WERI-Rb-1 (cell line): ENCODE results near the gene SPEF1.

Source experiments
- DNase-seq: peaks from one replicate; pipeline ENCODE4 v3.0.0-alpha.2; 2020
- H3K27ac ChIP-seq: fragments of 250-450 bp; sonication (Bioruptor Pico); 2 replicates; pipeline ENCODE4 v1.5.1; 2020; ENCODE audit warnings: mild to moderate bottlenecking, moderate library complexity
- H3K27me3 ChIP-seq: fragments of 250-450 bp; sonication (Bioruptor Pico); 2 replicates; pipeline ENCODE4 v1.5.1; 2021; ENCODE audit warnings: mild to moderate bottlenecking, low read depth, moderate library complexity; ENCODE audit not compliant: insufficient read depth, severe bottlenecking
- H3K36me3 ChIP-seq: fragments of 250-450 bp; sonication (Bioruptor Pico); 2 replicates; pipeline ENCODE4 v1.5.1; 2020; ENCODE audit warnings: mild to moderate bottlenecking, moderate library complexity
- H3K4me3 ChIP-seq: 2 replicates; pipeline ENCODE4 v1.5.1; 2011; ENCODE audit warnings: low read depth, mild to moderate bottlenecking, control low read depth, low read length
- H3K9me3 ChIP-seq: fragments of 250-450 bp; sonication (Bioruptor Pico); 2 replicates; pipeline ENCODE4 v1.5.1; 2021; ENCODE audit warnings: mild to moderate bottlenecking, moderate library complexity; ENCODE audit not compliant: severe bottlenecking
- CTCF ChIP-seq: IDR thresholded peaks from 2 replicates; pipeline ENCODE4 v1.5.1; 2011; ENCODE audit warnings: low read depth, mild to moderate bottlenecking, control low read depth, inconsistent platforms, low read length

The SPEF1 gene

GRCh38 chr20:3784216-3784853, 3.1 kb upstream of the SPEF1 start:
- no peak for TF ChIP-seq CTCF
- Histone ChIP-seq H3K4me3 (no peak overlapping the region), H3K36me3 (peaks cover 14% of the 10 kb centered on the region), H3K27ac (no peak overlapping the region), H3K27me3 (no peaks in the 10 kb centered on the region), H3K9me3 (no peaks in the 10 kb centered on the region)
- no peak for DNase-seq

- Histone ChIP-seq H3K4me3 (no peak overlapping the region), H3K27ac (no peak overlapping the region), H3K9me3 (no peaks in the 10 kb centered on the region), H3K27me3 (peaks cover 2% of the 10 kb centered on the region), H3K36me3 (peaks cover 14% of the 10 kb centered on the region)
- DNase-seq, result no peak
- no peak for TF ChIP-seq CTCF
Observed at GRCh38 chr20:3783511-3784195, 2.4 kb upstream of the SPEF1 start.

- DNase-seq, result no peak
- no peak overlapping the region for H3K27ac ChIP-seq
Observed at GRCh38 chr20:3783068-3783489, 1.8 kb upstream of the SPEF1 start.

GRCh38 chr20:3782597-3782996, 1.3 kb upstream of the SPEF1 start:
- Histone ChIP-seq H3K9me3 (no peaks in the 10 kb centered on the region), H3K27ac (no peak overlapping the region)
- no peak for DNase-seq

More at GRCh38 chr20:3783068-3783489, 1.8 kb upstream of the SPEF1 start:
- Histone ChIP-seq H3K27me3 (peaks cover 2% of the 10 kb centered on the region), H3K9me3 (no peaks in the 10 kb centered on the region), H3K4me3 (no peak overlapping the region), H3K36me3 (peaks cover 14% of the 10 kb centered on the region)
- no peak for TF ChIP-seq CTCF

GRCh38 chr20:3778976-3779375, 2.3 kb downstream of the SPEF1 start:
- no peak for DNase-seq
- Histone ChIP-seq H3K9me3 (peaks cover 3% of the 10 kb centered on the region), H3K4me3 (no peak overlapping the region)

More at GRCh38 chr20:3782597-3782996, 1.3 kb upstream of the SPEF1 start:
- H3K4me3 ChIP-seq, result no peak overlapping the region
- peaks cover 14% of the 10 kb centered on the region for H3K36me3 ChIP-seq
- TF ChIP-seq CTCF, result no peak
- H3K27me3 ChIP-seq, result peaks cover 2% of the 10 kb centered on the region

More at GRCh38 chr20:3778976-3779375, 2.3 kb downstream of the SPEF1 start:
- Histone ChIP-seq H3K36me3 (no peaks in the 10 kb centered on the region), H3K27me3 (peaks cover 2% of the 10 kb centered on the region), H3K27ac (no peak overlapping the region)
- no peak for TF ChIP-seq CTCF
